ENCODE data around the gene BRD4.

The BRD4 gene

GRCh38 chr19:15264061-15264932, 68.0 kb downstream of the BRD4 start:
- DNase-seq: peak; percentile 91

GRCh38 chr19:15263361-15263985, 68.9 kb downstream of the BRD4 start:
- no peak for DNase-seq

GRCh38 chr19:15262011-15262410, 70.3 kb downstream of the BRD4 start:
- DNase-seq: no peak

- DNase-seq: no peak
Measured at GRCh38 chr19:15260939-15261338, 71.4 kb downstream of the BRD4 start.

- no peak for DNase-seq
Measured at GRCh38 chr19:15259907-15260306, 72.4 kb downstream of the BRD4 start.

- DNase-seq: no peak
Measured at GRCh38 chr19:15257782-15258181, 74.6 kb downstream of the BRD4 start.

GRCh38 chr19:15256708-15257331, 75.5 kb downstream of the BRD4 start:
- no peak for DNase-seq

- no peak for DNase-seq
Measured at GRCh38 chr19:15255359-15255990, 76.9 kb downstream of the BRD4 start.

GRCh38 chr19:15254547-15254946, 77.8 kb downstream of the BRD4 start:
- no peak for DNase-seq

- no peak for DNase-seq
Measured at GRCh38 chr19:15253513-15253912, 78.8 kb downstream of the BRD4 start.

GRCh38 chr19:15253061-15253460, 79.3 kb downstream of the BRD4 start:
- DNase-seq: no peak

- DNase-seq: no peak
Measured at GRCh38 chr19:15252398-15253018, 79.8 kb downstream of the BRD4 start.

GRCh38 chr19:15251749-15252397, 80.5 kb downstream of the BRD4 start:
- DNase-seq: no peak

- no peak for DNase-seq
Measured at GRCh38 chr19:15251010-15251748, 81.2 kb downstream of the BRD4 start.

- DNase-seq: no peak
Measured at GRCh38 chr19:15250640-15250993, 81.7 kb downstream of the BRD4 start.

GRCh38 chr19:15249972-15250639, 82.2 kb downstream of the BRD4 start:
- DNase-seq: no peak

GRCh38 chr19:15249528-15249874, 82.8 kb downstream of the BRD4 start:
- no peak for DNase-seq

GRCh38 chr19:15248648-15249527, 83.5 kb downstream of the BRD4 start:
- DNase-seq: no peak

GRCh38 chr19:15248106-15248505, 84.2 kb downstream of the BRD4 start:
- DNase-seq: no peak
